ENCODE measurements around the gene THAP10. TPM values are rescaled to one million over a fixed set of nuclear protein-coding genes. Genes with fewer than 3 reads are reported as not detected.

The THAP10 gene
- not detected for total RNA-seq

DNA sequence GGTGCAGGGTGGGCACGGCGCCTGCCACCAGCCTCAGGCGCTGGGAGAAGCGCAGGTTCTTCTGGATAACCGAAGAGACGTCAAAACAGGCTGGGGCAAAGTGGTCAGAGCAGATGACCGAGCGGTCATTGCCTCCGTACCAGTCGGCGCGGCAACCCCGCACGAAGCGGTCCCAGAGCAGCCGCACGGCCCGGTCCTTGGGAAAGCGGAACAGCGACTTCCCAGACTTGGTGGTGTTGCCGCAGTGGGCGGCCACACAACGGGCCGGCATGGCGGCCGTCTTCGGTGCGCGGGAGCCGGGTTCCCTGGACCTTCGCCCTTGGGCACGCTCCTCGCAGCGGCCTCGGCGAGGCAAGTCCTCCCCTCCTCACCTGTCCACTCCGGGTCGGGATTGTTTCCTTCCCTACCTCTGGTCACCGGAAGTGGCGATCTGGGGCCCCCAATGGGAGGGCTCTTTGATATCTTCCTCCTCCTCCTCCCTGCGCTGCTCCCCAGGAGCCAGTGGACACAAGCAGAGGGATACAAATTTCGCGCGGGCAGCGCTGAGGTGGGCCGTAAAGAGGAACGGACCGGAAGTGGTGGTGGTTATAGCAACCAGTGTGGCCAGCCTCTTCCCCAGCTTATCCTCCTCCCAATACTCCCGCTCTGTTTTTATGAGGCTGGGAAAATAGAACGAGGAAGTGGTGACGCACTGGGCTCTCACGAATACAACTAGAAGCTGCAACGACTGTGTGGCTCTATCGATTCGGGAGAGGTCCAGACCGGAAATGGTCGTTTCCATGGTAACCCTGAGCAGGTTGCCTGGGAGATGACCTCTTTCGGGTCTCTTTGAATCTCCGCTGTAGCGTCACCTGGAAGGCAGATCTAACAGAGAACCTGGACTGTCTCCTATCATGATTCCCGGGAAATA lies at the start of gene THAP10, which contains the start of gene LRRC49:
Gene THAP10, minus strand, starts transcription at position 432 of the 910 bp plus-strand sequence. Its CDS starts 161 bp downstream, at position 271.
Gene LRRC49, plus strand, starts transcription at position 825 of the 910 bp plus-strand sequence. Its CDS starts 69 bp downstream, at position 894.
- Mint-ChIP-seq H3K4me3 (peak within 1 kb of the TSS; percentile 77), H3K36me3 (ENCODE audit: low read depth) (no peaks in the 10 kb centered on the region), H3K27ac (no peak within 1 kb of the TSS), H3K27me3 (peaks cover 45% of the 10 kb centered on the region), H3K9me3 (no peaks in the 10 kb centered on the region), H3K4me1 (ENCODE audit: low read depth) (peaks cover 6% of the 10 kb centered on the region)
- ChIA-PET POLR2A (no interaction called here), CTCF (interaction anchor here (1.4 kb wide), 1 partner anchor 67 kb away, joined by 3 read pairs; no protein-coding TSS in a partner anchor)
- intact Hi-C loops (cut with micrococcal nuclease) = no loop called here
- DNase-seq (peak; percentile 72), ATAC-seq (peak; percentile 82)
- TF ChIP-seq, protein P1, sequence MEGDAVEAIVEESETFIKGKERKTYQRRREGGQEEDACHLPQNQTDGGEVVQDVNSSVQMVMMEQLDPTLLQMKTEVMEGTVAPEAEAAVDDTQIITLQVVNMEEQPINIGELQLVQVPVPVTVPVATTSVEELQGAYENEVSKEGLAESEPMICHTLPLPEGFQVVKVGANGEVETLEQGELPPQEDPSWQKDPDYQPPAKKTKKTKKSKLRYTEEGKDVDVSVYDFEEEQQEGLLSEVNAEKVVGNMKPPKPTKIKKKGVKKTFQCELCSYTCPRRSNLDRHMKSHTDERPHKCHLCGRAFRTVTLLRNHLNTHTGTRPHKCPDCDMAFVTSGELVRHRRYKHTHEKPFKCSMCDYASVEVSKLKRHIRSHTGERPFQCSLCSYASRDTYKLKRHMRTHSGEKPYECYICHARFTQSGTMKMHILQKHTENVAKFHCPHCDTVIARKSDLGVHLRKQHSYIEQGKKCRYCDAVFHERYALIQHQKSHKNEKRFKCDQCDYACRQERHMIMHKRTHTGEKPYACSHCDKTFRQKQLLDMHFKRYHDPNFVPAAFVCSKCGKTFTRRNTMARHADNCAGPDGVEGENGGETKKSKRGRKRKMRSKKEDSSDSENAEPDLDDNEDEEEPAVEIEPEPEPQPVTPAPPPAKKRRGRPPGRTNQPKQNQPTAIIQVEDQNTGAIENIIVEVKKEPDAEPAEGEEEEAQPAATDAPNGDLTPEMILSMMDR (IDR thresholded peaks at IDR 0.05) = no peak

DNA sequence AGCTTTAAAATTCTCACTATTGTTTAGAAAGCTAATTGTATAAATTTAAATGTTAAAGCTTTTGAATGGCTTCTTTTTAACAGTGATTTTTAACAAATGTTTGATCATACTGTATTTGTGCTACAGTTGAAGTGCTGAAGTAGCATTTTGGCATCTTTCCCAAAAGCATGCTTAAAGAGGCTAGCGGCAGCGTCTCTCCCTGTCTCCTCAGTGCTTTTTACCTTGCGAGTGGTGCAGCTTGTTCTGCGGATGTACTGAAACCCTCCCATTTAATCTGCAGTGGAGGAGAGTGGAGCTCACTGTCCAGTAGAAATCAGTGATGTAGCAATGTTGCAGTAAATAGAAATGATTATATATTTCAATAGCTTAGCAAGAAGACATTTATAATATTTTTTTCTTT lies 44.1 kb upstream of the THAP10 start:
- no peaks in the 10 kb centered on the region for H3K36me3 Mint-ChIP-seq (ENCODE audit: low read depth)
- H3K4me1 Mint-ChIP-seq (ENCODE audit: low read depth) = no peaks in the 10 kb centered on the region
- TF ChIP-seq, protein P1 (IDR thresholded peaks at IDR 0.05) = no peak
- H3K27ac Mint-ChIP-seq = no peak overlapping the region
- H3K4me3 Mint-ChIP-seq = no peak overlapping the region
- CTCF ChIA-PET = interaction anchor here (0.7 kb wide), 1 partner anchor 29 kb away, joined by 3 read pairs; no protein-coding TSS in a partner anchor
- POLR2A ChIA-PET = no interaction called here
- intact Hi-C loops (cut with micrococcal nuclease) = no loop called here
- H3K9me3 Mint-ChIP-seq = no peaks in the 10 kb centered on the region
- peaks cover 7% of the 10 kb centered on the region for H3K27me3 Mint-ChIP-seq
- DNase-seq (no peak), ATAC-seq (no peak)

DNA sequence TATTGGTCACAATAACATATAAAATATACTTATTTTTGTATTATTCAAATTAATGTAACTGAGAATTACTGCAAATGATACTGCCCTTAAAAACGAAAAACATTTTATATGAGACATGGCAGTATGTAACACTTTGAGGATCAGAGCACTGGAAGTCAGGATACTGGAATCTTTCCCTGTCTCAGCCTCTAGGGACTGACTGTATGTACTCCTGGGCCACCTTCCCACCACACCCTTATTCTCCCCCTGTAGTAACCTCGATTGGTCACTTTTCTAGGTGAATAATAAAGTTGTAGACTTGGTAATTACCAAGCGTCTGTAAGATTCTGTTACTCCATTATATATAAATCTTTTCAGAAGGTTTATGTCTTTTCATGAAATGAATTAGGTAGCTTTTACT lies 43.4 kb upstream of the THAP10 start:
- ChIA-PET POLR2A (no interaction called here), CTCF (no interaction called here)
- Mint-ChIP-seq H3K36me3 (ENCODE audit: low read depth) (no peaks in the 10 kb centered on the region), H3K9me3 (no peaks in the 10 kb centered on the region), H3K27ac (no peak overlapping the region), H3K4me1 (ENCODE audit: low read depth) (no peaks in the 10 kb centered on the region), H3K4me3 (no peak overlapping the region), H3K27me3 (peaks cover 7% of the 10 kb centered on the region)
- TF ChIP-seq, protein P1 (IDR thresholded peaks at IDR 0.05) = no peak
- intact Hi-C loops (cut with micrococcal nuclease) = no loop called here
- ATAC-seq (no peak), DNase-seq (no peak)

DNA sequence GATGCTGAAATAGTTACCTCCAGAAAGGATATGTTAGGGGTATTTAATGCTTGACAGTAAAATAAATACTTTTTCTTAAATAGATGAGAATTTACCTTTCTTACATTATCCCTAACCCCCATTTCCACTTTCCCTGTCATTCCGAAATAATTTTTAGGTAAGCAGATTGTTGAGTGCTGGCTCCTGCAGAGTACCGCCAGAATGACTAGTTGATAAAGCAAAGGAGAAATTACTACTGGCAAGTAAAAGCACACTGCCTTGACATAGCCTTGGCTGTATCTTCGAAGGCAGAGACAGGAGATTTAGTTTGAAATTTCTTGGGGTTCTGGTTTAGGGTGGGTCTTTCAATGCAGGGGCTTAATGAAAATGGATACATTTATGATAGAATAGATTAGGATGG lies 41.2 kb upstream of the THAP10 start:
- H3K9me3 Mint-ChIP-seq = no peaks in the 10 kb centered on the region
- no peak for ATAC-seq

More for the DNA sequence above, 41.2 kb upstream of the THAP10 start:
- H3K27me3 Mint-ChIP-seq = peaks cover 16% of the 10 kb centered on the region
- no peaks in the 10 kb centered on the region for H3K36me3 Mint-ChIP-seq (ENCODE audit: low read depth)
- H3K27ac Mint-ChIP-seq = no peak overlapping the region
- H3K4me3 Mint-ChIP-seq = no peak overlapping the region
- H3K4me1 Mint-ChIP-seq (ENCODE audit: low read depth) = no peaks in the 10 kb centered on the region
- no peak for DNase-seq
- ChIA-PET POLR2A (no interaction called here), CTCF (no interaction called here)
- TF ChIP-seq, protein P1 (IDR thresholded peaks at IDR 0.05) = no peak
- intact Hi-C loops (cut with micrococcal nuclease) = no loop called here

Measured in activated CD8-positive, alpha-beta T cell treated with anti-CD3 and anti-CD28 coated beads for 36 hours (primary cell).